ENCODE results near the gene IGFBP5. TPM values are rescaled to one million over a fixed set of nuclear protein-coding genes. Genes with fewer than 3 reads are reported as not detected.

The IGFBP5 gene
- total and polyA plus RNA-seq, 2 donors (not counting 3 experiments of a cell fraction or from before 2014, with no cell fraction given), result 0.06 TPM; not detected in 1

- Histone ChIP-seq H3K9me3 (replicated peaks; ENCODE audit: control insufficient read depth, insufficient read depth, low read length) (no peaks in the 10 kb centered on the region), H3K9me1 (replicated peaks; ENCODE audit: control insufficient read depth, extremely low read depth, insufficient read depth, low read length) (no peaks in the 10 kb centered on the region), H3K9ac (replicated peaks; ENCODE audit: extremely low read depth, insufficient read depth, low read length) (no peak overlapping the region), H4K20me1 (replicated peaks; ENCODE audit: control insufficient read depth, extremely low read depth, insufficient read depth, low read length) (no peaks in the 10 kb centered on the region), H2AFZ (ENCODE audit: low read depth, low read length) (no peak overlapping the region), H3K27ac (ENCODE audit: insufficient read depth, low read depth, low read length) (no peak overlapping the region), H3K79me2 (ENCODE audit: control insufficient read depth, insufficient read depth, low read length) (peaks cover 9% of the 10 kb centered on the region), H3K4me2 (ENCODE audit: insufficient read depth, low read length) (no peak overlapping the region), H3K27me3 (ENCODE audit: control insufficient read depth in 2 of 2, insufficient read depth in 2 of 2, low read length in 2 of 2) (no peaks in the 10 kb centered on the region), H3K36me3 (ENCODE audit: control insufficient read depth in 2 of 2, extremely low read depth in 1 of 2, insufficient read depth in 2 of 2, low read length in 2 of 2) (no peaks in the 10 kb centered on the region), H3K4me1 (ENCODE audit: control insufficient read depth, extremely low read depth, insufficient read depth, low read length) (peaks cover 24% of the 10 kb centered on the region), H3K4me3 (replicated peaks in 1 of 3; ENCODE audit: insufficient read depth in 1 of 3, low read depth in 1 of 3, low read length in 3 of 3) (no peak overlapping the region)
- POLR2A ChIA-PET, result no interaction called here
- no TSS peak for BruUV-seq (replicated peaks)
- dilution Hi-C loops (cut with MboI; ENCODE audit: extremely low pct_ligation_motif_present, low sequenced_read_pairs), result no loop called here
- FAIRE-seq, result no peak
- TF ChIP-seq MYC (IDR thresholded peaks at IDR 0.05; ENCODE audit: low read depth, low read length) (no peak), POLR2AphosphoS5 (IDR thresholded peaks at IDR 0.05; ENCODE audit: insufficient read depth, low read depth, low read length) (no peak), GATA2 (IDR thresholded peaks at IDR 0.05; ENCODE audit: insufficient read depth, insufficient read length, low read depth, low read length) (no peak), JUN (IDR thresholded peaks at IDR 0.05; ENCODE audit: borderline replicate concordance, insufficient read depth, insufficient read length, low read depth) (no peak)
- DNase-seq (ENCODE audit: low read depth, low spot score), result no peak
- CTCF ChIA-PET, result interaction anchor here (0.7 to 3.0 kb wide), 3 partner anchors 17 to 130 kb away, joined by 3 to 19 read pairs (median 5); no protein-coding TSS in a partner anchor
- intact Hi-C loops (cut with micrococcal nuclease), result no loop called here
These were observed 45.8 kb downstream of the IGFBP5 start for GRCh38 chr2:216649574-216649973.

GRCh38 chr2:216648105-216648504 is 47.2 kb downstream of the IGFBP5 start:
- Histone ChIP-seq H4K20me1 (replicated peaks; ENCODE audit: control insufficient read depth, extremely low read depth, insufficient read depth, low read length) (no peaks in the 10 kb centered on the region), H3K79me2 (ENCODE audit: control insufficient read depth, insufficient read depth, low read length) (peaks cover 6% of the 10 kb centered on the region), H2AFZ (ENCODE audit: low read depth, low read length) (no peak overlapping the region), H3K27me3 (ENCODE audit: control insufficient read depth in 2 of 2, insufficient read depth in 2 of 2, low read length in 2 of 2) (no peaks in the 10 kb centered on the region), H3K27ac (ENCODE audit: insufficient read depth, low read depth, low read length) (no peak overlapping the region), H3K9me3 (replicated peaks; ENCODE audit: control insufficient read depth, insufficient read depth, low read length) (no peaks in the 10 kb centered on the region), H3K4me3 (replicated peaks in 1 of 3; ENCODE audit: insufficient read depth in 1 of 3, low read depth in 1 of 3, low read length in 3 of 3) (no peak overlapping the region), H3K9ac (replicated peaks; ENCODE audit: extremely low read depth, insufficient read depth, low read length) (no peak overlapping the region), H3K36me3 (ENCODE audit: control insufficient read depth in 2 of 2, extremely low read depth in 1 of 2, insufficient read depth in 2 of 2, low read length in 2 of 2) (no peaks in the 10 kb centered on the region), H3K4me2 (ENCODE audit: insufficient read depth, low read length) (no peak overlapping the region), H3K4me1 (ENCODE audit: control insufficient read depth, extremely low read depth, insufficient read depth, low read length) (peaks cover 21% of the 10 kb centered on the region), H3K9me1 (replicated peaks; ENCODE audit: control insufficient read depth, extremely low read depth, insufficient read depth, low read length) (no peaks in the 10 kb centered on the region)
- FAIRE-seq (no peak), DNase-seq (ENCODE audit: low read depth, low spot score) (no peak)
- BruUV-seq (replicated peaks), result no TSS peak
- intact Hi-C loops (cut with micrococcal nuclease), result no loop called here
- CTCF ChIA-PET, result interaction anchor here (0.9 to 2.6 kb wide), 2 partner anchors 17 to 129 kb away, joined by 3 to 12 read pairs; no protein-coding TSS in a partner anchor
- POLR2A ChIA-PET, result no interaction called here
- dilution Hi-C loops (cut with MboI; ENCODE audit: extremely low pct_ligation_motif_present, low sequenced_read_pairs), result no loop called here
- no peak for TF ChIP-seq MAX (IDR thresholded peaks at IDR 0.05; ENCODE audit: insufficient read depth, insufficient read length)
- TF ChIP-seq, protein P1, sequence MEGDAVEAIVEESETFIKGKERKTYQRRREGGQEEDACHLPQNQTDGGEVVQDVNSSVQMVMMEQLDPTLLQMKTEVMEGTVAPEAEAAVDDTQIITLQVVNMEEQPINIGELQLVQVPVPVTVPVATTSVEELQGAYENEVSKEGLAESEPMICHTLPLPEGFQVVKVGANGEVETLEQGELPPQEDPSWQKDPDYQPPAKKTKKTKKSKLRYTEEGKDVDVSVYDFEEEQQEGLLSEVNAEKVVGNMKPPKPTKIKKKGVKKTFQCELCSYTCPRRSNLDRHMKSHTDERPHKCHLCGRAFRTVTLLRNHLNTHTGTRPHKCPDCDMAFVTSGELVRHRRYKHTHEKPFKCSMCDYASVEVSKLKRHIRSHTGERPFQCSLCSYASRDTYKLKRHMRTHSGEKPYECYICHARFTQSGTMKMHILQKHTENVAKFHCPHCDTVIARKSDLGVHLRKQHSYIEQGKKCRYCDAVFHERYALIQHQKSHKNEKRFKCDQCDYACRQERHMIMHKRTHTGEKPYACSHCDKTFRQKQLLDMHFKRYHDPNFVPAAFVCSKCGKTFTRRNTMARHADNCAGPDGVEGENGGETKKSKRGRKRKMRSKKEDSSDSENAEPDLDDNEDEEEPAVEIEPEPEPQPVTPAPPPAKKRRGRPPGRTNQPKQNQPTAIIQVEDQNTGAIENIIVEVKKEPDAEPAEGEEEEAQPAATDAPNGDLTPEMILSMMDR (IDR thresholded peaks at IDR 0.05; ENCODE audit: extremely low read depth in 1 of 2, insufficient read depth in 1 of 2, low read depth in 1 of 2, low read length in 2 of 2), result no peak
- TF ChIP-seq POLR2A (IDR thresholded peaks at IDR 0.05; ENCODE audit: low read depth, low read length), result no peak
- TF ChIP-seq FOS (IDR thresholded peaks at IDR 0.05; ENCODE audit: borderline replicate concordance, insufficient read depth, low read length), result no peak
- TF ChIP-seq POLR2AphosphoS5 (IDR thresholded peaks at IDR 0.05; ENCODE audit: insufficient read depth, low read depth, low read length), result no peak
- TF ChIP-seq EZH2 (IDR thresholded peaks at IDR 0.05; ENCODE audit: borderline replicate concordance, low read depth, low read length, severe bottlenecking), result no peak
- no peak for TF ChIP-seq MYC (IDR thresholded peaks at IDR 0.05; ENCODE audit: low read depth, low read length)
- TF ChIP-seq JUN (IDR thresholded peaks at IDR 0.05; ENCODE audit: borderline replicate concordance, insufficient read depth, insufficient read length, low read depth), result no peak
- no peak for TF ChIP-seq GATA2 (IDR thresholded peaks at IDR 0.05; ENCODE audit: insufficient read depth, insufficient read length, low read depth, low read length)
